GM19452 (cell line): ENCODE data around the gene DNAJC8.

Source experiments
- ATAC-seq: cut with Tn5 transposase; IDR thresholded peaks from one replicate; pipeline ENCODE4 v1.9.1; 2021; ENCODE audit not compliant: unreplicated experiment

The DNAJC8 gene

DNA sequence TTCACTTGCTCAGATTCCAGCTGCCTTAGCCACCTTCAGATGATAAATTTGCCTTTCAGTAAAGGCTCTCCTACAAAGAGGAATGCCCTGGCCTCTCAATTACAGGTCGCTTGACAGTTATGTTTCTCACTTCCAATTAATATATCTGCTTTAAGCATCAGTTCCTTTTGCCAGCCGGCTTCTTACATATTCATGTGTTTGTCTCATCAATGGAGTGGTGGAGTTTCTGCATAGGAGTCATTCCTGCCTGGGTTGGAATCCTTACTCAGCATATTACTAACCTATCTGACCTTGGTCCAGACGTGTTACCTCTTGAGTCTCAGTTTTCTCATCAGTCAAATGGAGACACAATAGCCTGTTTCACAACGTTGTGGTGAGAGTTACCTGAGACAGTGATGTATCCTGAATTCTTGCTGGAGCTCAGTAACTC is 17.1 kb upstream of the DNAJC8 start:
- no peak for ATAC-seq

- ATAC-seq, result no peak
These were observed 16.4 kb upstream of the DNAJC8 start for GRCh38 chr1:28249013-28249865.

GRCh38 chr1:28248273-28249012 is 15.6 kb upstream of the DNAJC8 start:
- ATAC-seq, result no peak

GRCh38 chr1:28247612-28248272 is 14.9 kb upstream of the DNAJC8 start:
- no peak for ATAC-seq

DNA sequence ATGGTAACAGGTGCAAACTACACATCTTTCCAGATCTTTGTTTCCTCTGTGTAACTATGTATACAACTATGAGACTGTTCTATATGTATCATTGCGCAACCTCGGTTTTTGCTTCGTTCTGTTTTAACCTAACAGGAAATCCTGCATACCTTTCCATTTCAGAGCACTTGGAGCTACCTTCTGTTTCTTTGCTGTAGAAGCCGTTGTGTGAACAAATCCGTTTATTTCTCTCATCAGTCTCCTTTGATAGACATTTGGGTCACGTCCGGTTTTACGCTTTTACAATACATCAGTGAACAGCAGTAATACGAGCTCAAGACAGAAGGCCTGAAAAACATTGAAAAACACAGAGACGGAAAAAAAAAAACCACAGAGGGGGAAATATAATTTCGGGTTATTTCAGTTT is 13.6 kb upstream of the DNAJC8 start:
- ATAC-seq, result no peak

GRCh38 chr1:28244549-28245251 is 11.9 kb upstream of the DNAJC8 start:
- ATAC-seq, result no peak

DNA sequence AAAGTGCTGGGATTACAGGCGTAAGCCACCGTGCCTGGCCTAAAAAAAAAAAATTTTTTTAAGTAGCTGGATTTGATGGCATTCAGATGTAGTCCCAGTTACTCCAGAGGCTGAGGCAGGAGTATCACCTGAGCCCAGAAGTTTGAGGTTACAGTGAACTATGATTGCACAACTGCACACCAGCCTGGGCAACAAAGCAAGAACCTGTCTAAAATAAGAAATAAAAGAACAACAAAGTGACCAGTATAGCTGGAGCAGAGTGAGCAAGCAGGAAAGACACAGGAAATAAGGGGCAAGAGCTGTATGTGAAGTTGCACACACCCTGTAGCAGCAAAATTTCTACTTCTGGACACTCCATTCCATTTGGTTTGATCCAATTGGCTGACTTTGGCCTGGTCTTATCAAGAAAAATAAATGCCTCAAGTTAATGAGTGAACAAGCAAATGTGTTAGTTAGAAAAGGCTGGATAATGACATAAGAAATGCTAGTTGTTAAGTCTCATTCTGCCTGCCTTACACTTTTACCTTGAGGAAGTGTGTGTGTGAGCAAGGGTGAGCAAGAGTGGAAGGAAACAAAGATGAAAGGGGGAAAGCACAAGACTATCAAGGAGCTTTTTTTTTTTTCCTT is 11.0 kb upstream of the DNAJC8 start:
- ATAC-seq, result no peak

DNA sequence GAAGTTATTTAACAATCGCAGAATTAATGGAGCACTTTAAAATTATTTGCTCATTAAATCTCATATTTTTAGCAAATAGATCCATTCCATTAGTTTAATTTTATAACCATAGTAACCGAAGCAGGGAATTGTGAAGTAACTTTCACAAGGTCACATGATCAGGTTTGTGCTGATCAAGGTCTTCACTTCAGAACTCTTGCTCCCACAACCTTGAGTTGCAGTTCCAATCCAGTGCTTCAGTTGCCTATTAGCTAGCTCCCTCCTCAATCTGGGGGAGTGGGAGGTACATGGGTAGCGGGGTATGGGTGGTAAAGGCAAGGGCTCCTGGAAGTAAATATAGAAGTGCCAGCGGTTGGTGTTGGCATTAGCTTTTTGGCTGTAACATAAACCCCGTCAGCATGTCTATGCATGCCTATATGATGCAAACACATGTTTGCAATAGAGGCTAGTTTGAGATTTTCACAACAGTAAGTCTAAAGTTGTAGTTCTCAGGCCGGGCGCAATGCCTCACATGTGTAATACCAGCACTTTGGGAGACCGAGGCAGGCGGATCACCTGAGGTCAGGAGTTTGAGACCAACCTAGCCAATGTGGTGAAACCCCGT is 8.9 kb upstream of the DNAJC8 start:
- no peak for ATAC-seq

GRCh38 chr1:28240024-28240423 is 7.2 kb upstream of the DNAJC8 start:
- no peak for ATAC-seq

GRCh38 chr1:28239004-28239403 is 6.2 kb upstream of the DNAJC8 start:
- no peak for ATAC-seq

- ATAC-seq, result no peak
These were observed 4.0 kb upstream of the DNAJC8 start for GRCh38 chr1:28236656-28237322.

DNA sequence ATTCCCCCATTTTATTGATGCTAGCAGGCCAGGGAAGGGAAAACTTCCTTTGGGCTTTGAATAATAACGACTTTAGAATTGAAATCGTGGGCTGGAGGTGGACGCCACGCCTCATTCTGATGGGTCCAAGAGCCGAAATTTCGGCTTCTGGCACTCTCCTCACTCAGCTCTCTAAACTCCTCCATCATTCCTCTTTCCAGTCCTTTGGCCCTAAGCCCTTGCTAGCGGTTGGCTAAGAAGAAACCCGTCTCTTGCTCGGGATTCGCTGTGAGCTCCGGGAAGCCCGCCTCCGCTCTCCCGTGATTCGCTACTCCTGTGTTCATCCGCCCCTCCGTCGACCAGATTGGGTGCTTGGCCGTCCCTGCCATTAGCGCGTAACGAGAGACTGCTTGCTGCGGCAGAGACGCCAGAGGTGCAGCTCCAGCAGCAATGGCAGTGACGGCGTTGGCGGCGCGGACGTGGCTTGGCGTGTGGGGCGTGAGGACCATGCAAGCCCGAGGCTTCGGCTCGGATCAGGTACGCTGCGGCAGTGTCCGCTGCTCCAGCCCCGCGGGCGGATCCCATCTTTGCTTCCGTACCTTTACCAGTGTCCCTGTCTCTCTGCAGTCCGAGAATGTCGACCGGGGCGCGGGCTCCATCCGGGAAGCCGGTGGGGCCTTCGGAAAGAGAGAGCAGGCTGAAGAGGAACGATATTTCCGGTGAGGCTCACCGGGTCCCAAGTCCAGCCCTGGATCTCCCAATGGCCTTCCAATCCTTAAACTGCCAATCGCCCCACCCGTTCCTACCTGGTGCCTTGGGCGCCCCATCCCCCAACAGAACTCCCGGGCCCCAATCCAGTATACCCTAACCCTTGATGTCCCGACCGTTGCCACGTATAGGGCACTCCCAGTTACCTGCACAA is 3.2 kb upstream of the DNAJC8 start, which contains the start of gene ATP5IF1:
Gene ATP5IF1, plus strand, starts transcription at position 370 of the 901 bp plus-strand sequence. Its CDS starts 60 bp downstream, at position 430.
- peak; percentile 84 for ATAC-seq

DNA sequence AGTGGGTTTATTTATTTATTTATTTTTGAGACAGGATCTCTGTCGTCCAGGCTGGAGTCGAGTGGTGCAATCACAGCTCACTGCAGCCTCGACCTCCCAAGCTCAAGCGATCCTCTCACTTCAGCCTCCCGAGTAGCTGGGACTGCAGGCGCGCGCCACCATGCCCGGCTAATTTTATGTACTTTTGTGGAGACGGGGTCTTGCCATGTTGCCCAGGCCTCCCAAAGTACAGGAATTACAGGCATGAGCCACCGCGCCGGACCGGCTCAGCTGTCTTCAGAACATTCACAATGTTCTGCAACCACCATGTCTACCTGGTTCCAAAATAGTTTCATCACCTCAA is 406 bp upstream of the DNAJC8 start:
- no peak for ATAC-seq

GRCh38 chr1:28229996-28230395 is 2.8 kb downstream of the DNAJC8 start:
- ATAC-seq, result no peak

DNA sequence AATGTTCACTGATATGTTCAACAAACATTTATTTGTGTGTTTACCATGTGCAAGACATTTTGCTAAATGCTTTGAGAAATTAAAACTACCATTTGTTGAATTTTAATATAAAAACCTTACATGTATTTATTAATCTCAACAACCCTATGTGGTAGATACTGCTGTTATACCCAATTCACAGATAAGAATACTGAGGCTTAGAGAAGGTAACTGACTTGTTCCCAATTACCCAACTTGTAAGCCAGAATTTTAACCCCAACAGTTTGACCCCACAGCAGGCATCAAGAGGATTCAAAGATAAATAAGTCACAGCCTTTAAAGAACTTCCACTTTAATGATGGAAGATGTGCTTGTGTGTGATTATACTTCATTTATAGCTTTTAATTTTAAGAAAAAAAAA is 3.7 kb downstream of the DNAJC8 start:
- no peak for ATAC-seq

DNA sequence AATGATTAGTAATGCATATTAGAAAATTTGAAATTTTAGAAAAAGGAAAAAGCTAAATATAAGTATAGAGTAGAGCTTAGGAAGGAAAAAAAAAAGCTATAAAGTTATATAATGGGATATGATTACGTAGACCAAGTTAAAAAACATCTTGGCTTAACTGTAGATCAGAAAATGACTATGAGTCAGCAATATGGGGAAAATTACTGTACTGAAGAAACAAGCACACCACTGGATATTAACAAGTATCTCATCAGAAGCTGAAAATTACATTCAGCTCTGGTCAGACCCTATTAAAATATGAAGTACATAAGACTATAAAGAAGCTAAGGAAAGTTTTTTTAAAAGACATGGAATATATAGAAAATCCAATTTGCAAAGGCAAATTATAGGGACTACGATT is 19.5 kb downstream of the DNAJC8 start:
- ATAC-seq, result no peak

DNA sequence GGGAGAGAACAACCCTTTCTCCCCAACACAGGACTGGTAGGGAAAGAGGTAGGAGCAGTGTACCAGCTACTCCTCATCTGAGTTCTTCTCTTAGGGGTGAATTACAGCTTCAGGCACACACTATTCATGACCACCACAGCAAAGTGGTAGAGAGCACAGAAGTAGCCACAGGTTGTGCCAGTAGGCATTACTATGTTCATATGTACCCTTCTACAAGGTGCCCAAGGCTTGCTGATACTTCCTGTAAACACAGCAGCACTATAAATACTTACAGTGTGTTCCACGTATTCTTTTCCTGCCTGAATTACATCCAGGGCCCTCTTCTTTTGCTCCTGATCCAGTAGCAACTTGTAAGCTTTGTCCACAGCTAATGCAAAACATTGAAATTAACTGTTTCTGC is 23.1 kb downstream of the DNAJC8 start:
- ATAC-seq, result no peak

DNA sequence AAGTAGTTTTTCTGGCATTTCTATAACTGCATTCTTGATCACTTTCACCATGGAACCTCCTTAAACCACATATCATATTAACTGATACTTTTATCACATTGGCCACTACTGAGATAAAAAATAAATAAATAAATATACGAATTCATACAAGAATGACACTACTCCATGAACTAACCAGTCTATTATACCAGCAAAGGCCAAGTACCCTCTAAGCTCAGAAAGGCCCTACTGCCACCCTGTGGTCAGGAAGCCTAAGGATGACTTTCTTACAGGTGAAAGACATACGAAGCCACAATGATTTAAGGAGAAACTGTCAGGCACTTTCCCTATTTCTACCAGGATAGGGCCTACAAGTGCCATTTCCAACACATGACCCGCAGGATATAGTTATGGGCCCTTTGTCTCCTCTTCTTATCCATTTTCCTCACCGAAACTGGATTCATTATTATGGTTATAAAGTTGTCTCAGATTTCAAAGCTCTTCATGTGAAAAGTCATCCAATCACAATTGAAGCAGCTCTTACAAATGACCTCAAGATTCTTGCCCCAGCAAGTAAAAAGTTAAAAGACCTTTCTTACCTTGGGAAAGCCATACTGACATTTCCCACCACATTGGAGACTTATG is 23.9 kb downstream of the DNAJC8 start:
- no peak for ATAC-seq
